ENCODE results near the gene VPS37D. TPM values are rescaled to one million over a fixed set of nuclear protein-coding genes. Genes with fewer than 3 reads are reported as not detected.

Gene VPS37D
- total RNA-seq, 1 donor from 2014 or later: 15.4 TPM

- H3K9me3 Mint-ChIP-seq: no peaks in the 10 kb centered on the region
- no peak for TF ChIP-seq CTCF (IDR thresholded peaks at IDR 0.05; ENCODE audit: unreplicated experiment)
- no peaks in the 10 kb centered on the region for H3K36me3 Mint-ChIP-seq
- H3K4me1 Mint-ChIP-seq: peaks cover 3% of the 10 kb centered on the region
- peaks cover 79% of the 10 kb centered on the region for H3K27me3 Mint-ChIP-seq (ENCODE audit: low read depth)
- H3K27ac Mint-ChIP-seq: no peak overlapping the region
- no peak overlapping the region for H3K4me3 Mint-ChIP-seq
- DNase-seq (ENCODE audit: low spot score in 2 of 2, unreplicated experiment in 2 of 2): no peak
Observed at GRCh38 chr7:73628504-73628903, 39.1 kb upstream of the VPS37D start.

GRCh38 chr7:73631558-73631957 is 36.1 kb upstream of the VPS37D start:
- Mint-ChIP-seq H3K9me3 (no peaks in the 10 kb centered on the region), H3K36me3 (no peaks in the 10 kb centered on the region), H3K4me1 (no peaks in the 10 kb centered on the region), H3K4me3 (no peak overlapping the region), H3K27me3 (ENCODE audit: low read depth) (peaks cover 64% of the 10 kb centered on the region), H3K27ac (no peak overlapping the region)
- no peak for TF ChIP-seq CTCF (IDR thresholded peaks at IDR 0.05; ENCODE audit: unreplicated experiment)
- no peak for DNase-seq (ENCODE audit: low spot score in 2 of 2, unreplicated experiment in 2 of 2)

- no peak for DNase-seq (ENCODE audit: low spot score in 2 of 2, unreplicated experiment in 2 of 2)
- H3K9me3 Mint-ChIP-seq: no peaks in the 10 kb centered on the region
- TF ChIP-seq CTCF (IDR thresholded peaks at IDR 0.05; ENCODE audit: unreplicated experiment): no peak
- peaks cover 47% of the 10 kb centered on the region for H3K27me3 Mint-ChIP-seq (ENCODE audit: low read depth)
- H3K4me3 Mint-ChIP-seq: no peak overlapping the region
- H3K36me3 Mint-ChIP-seq: no peaks in the 10 kb centered on the region
- H3K4me1 Mint-ChIP-seq: no peaks in the 10 kb centered on the region
- H3K27ac Mint-ChIP-seq: no peak overlapping the region
Observed at GRCh38 chr7:73633323-73633722, 34.3 kb upstream of the VPS37D start.

- Mint-ChIP-seq H3K36me3 (no peaks in the 10 kb centered on the region), H3K27ac (no peak overlapping the region), H3K4me1 (no peaks in the 10 kb centered on the region), H3K9me3 (no peaks in the 10 kb centered on the region), H3K4me3 (no peak overlapping the region), H3K27me3 (ENCODE audit: low read depth) (peaks cover 44% of the 10 kb centered on the region)
- TF ChIP-seq CTCF (IDR thresholded peaks at IDR 0.05; ENCODE audit: unreplicated experiment): no peak
- DNase-seq (ENCODE audit: low spot score in 2 of 2, unreplicated experiment in 2 of 2): no peak
Observed at GRCh38 chr7:73633844-73634243, 33.8 kb upstream of the VPS37D start.

GRCh38 chr7:73635428-73636200 is 32.0 kb upstream of the VPS37D start:
- DNase-seq (ENCODE audit: low spot score in 2 of 2, unreplicated experiment in 2 of 2): no peak
- H3K9me3 Mint-ChIP-seq: no peaks in the 10 kb centered on the region
- H3K4me1 Mint-ChIP-seq: no peaks in the 10 kb centered on the region
- TF ChIP-seq CTCF (IDR thresholded peaks at IDR 0.05; ENCODE audit: unreplicated experiment): no peak
- H3K36me3 Mint-ChIP-seq: no peaks in the 10 kb centered on the region
- peaks cover 35% of the 10 kb centered on the region for H3K27me3 Mint-ChIP-seq (ENCODE audit: low read depth)
- H3K27ac Mint-ChIP-seq: no peak overlapping the region
- H3K4me3 Mint-ChIP-seq: no peak overlapping the region
